ENCODE measurements around the gene NDFIP2. TPM values are rescaled to one million over a fixed set of nuclear protein-coding genes. Genes with fewer than 3 reads are reported as not detected.

Gene NDFIP2
- total and polyA plus RNA-seq, 5 experiments from 2014 or later = 0.57 to 3.1 (median 1.9) TPM

- Mint-ChIP-seq H3K27me3 (peaks cover 0 to 9% (median 7%) of the 10 kb centered on the region in 5 donors), H3K4me1 (peaks cover 9 to 33% (median 20%) of the 10 kb centered on the region in 4 donors), H3K27ac (no peak overlapping the region), H3K36me3 (peaks cover 0 to 10% (median 2%) of the 10 kb centered on the region in 3 donors), H3K4me3 (no peak overlapping the region), H3K9me3 (no peaks in the 10 kb centered on the region)
- no peak for ATAC-seq
- no peak for DNase-seq
- POLR2A ChIA-PET = no interaction called here
Observed at GRCh38 chr13:79490326-79490725, 9.4 kb downstream of the NDFIP2 start.

- DNase-seq (no peak), ATAC-seq (no peak)
- POLR2A ChIA-PET = no interaction called here
- Mint-ChIP-seq H3K27ac (no peak overlapping the region), H3K27me3 (peaks cover 0 to 4% (median 2%) of the 10 kb centered on the region in 5 donors), H3K4me1 (peaks cover 9 to 30% (median 20%) of the 10 kb centered on the region in 4 donors), H3K9me3 (no peaks in the 10 kb centered on the region), H3K4me3 (no peak overlapping the region), H3K36me3 (peaks cover 0 to 7% (median 2%) of the 10 kb centered on the region in 3 donors)
Observed at GRCh38 chr13:79490824-79491223, 9.9 kb downstream of the NDFIP2 start.

DNA sequence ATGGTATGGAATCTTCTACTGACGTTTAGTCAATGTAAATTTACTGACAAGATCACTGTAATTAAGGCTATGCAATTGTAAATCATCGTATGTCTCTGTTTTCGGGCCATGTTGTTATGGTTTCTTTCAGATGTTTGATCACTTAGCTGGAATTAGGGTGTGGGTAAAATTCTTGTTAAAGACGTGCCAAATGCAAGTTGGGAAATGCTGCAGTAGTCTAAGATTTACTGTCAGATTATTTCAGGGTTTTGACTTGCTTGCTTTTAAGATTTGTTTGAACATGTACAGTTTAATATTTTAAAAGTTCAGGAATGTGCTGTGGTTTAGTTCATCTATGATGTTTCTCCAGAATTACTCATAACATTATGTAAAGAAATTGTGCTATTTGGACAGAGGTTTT is 10.8 kb downstream of the NDFIP2 start:
- DNase-seq (no peak), ATAC-seq (no peak)
- Mint-ChIP-seq H3K4me3 (peak overlapping the region in 1 of 10 donors; percentile 2), H3K36me3 (peaks cover 0 to 7% (median 2%) of the 10 kb centered on the region in 3 donors), H3K4me1 (peaks cover 9 to 30% (median 20%) of the 10 kb centered on the region in 4 donors), H3K9me3 (no peaks in the 10 kb centered on the region), H3K27me3 (peaks cover 0 to 3% (median 0%) of the 10 kb centered on the region in 5 donors), H3K27ac (no peak overlapping the region)
- POLR2A ChIA-PET = interaction anchor here (0.6 kb wide), 1 partner anchor 147 kb away, joined by 3 read pairs; no protein-coding TSS in a partner anchor

DNA sequence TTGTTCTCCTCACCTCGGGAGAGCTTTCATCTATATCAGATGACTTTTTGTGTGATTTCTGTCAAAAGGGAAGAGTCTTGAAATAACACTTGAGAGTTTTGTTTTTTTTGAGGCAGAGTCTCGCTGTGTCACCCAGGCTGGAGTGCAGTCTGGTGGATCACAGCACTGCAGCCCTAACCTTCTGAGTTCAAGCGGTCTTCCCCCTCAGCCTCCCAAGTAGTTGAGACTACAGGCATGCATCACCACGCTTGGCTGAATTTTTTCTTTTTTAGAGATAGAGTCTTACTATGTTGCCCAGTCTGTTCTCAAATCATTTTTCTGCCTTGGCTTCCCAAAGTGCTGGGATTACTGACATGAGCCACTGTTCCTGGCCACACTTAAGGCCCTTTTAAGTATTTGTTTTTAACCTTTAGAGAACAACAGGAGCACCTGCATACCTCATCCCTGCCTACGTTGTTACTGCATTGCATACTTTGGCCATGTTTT is 11.4 kb downstream of the NDFIP2 start:
- DNase-seq = no peak
- Mint-ChIP-seq H3K36me3 (peaks cover 0 to 7% (median 0%) of the 10 kb centered on the region in 3 donors), H3K27ac (peak overlapping the region in 2 of 10 donors; percentile 16 to 27), H3K4me1 (peaks cover 9 to 30% (median 20%) of the 10 kb centered on the region in 4 donors), H3K9me3 (no peaks in the 10 kb centered on the region), H3K27me3 (peaks cover 0 to 3% (median 0%) of the 10 kb centered on the region in 5 donors), H3K4me3 (peak overlapping the region in 2 of 10 donors; percentile 6)
- ATAC-seq = no peak
- POLR2A ChIA-PET = interaction anchor here (0.6 kb wide), 1 partner anchor 148 kb away, joined by 3 read pairs; no protein-coding TSS in a partner anchor

GRCh38 chr13:79492918-79493594 is 12.1 kb downstream of the NDFIP2 start:
- DNase-seq = no peak
- peak overlapping the region in 3 of 10 donors; percentile 6 to 29 (median 6) for H3K4me3 Mint-ChIP-seq
- POLR2A ChIA-PET = no interaction called here
- peaks cover 13 to 34% (median 24%) of the 10 kb centered on the region in 4 donors for H3K4me1 Mint-ChIP-seq
- peaks cover 0 to 3% (median 0%) of the 10 kb centered on the region in 5 donors for H3K27me3 Mint-ChIP-seq
- H3K36me3 Mint-ChIP-seq = peaks cover 0 to 7% (median 0%) of the 10 kb centered on the region in 3 donors
- ATAC-seq = no peak
- peak overlapping the region in 1 of 10 donors; percentile 53 for H3K27ac Mint-ChIP-seq
- H3K9me3 Mint-ChIP-seq = no peaks in the 10 kb centered on the region

GRCh38 chr13:79496188-79496587 is 15.2 kb downstream of the NDFIP2 start:
- peaks cover 0 to 3% (median 0%) of the 10 kb centered on the region in 5 donors for H3K27me3 Mint-ChIP-seq
- H3K36me3 Mint-ChIP-seq = peaks cover 0 to 3% (median 0%) of the 10 kb centered on the region in 3 donors
- POLR2A ChIA-PET = no interaction called here
- H3K27ac Mint-ChIP-seq = no peak overlapping the region
- H3K4me1 Mint-ChIP-seq = peaks cover 18 to 33% (median 27%) of the 10 kb centered on the region in 4 donors
- DNase-seq (no peak), ATAC-seq (no peak)
- H3K9me3 Mint-ChIP-seq = peaks cover 0 to 3% (median 0%) of the 10 kb centered on the region in 9 donors
- no peak overlapping the region for H3K4me3 Mint-ChIP-seq

GRCh38 chr13:79497064-79497463 is 16.1 kb downstream of the NDFIP2 start:
- Mint-ChIP-seq H3K4me3 (no peak overlapping the region), H3K9me3 (peaks cover 0 to 3% (median 0%) of the 10 kb centered on the region in 9 donors), H3K27ac (no peak overlapping the region), H3K27me3 (peaks cover 0 to 3% (median 0%) of the 10 kb centered on the region in 5 donors), H3K36me3 (peaks cover 0 to 3% (median 0%) of the 10 kb centered on the region in 3 donors), H3K4me1 (peaks cover 21 to 42% (median 26%) of the 10 kb centered on the region in 4 donors)
- DNase-seq = no peak
- ATAC-seq = no peak
- POLR2A ChIA-PET = no interaction called here

- H3K4me1 Mint-ChIP-seq = peaks cover 16 to 45% (median 23%) of the 10 kb centered on the region in 4 donors
- no peak overlapping the region for H3K27ac Mint-ChIP-seq
- POLR2A ChIA-PET = no interaction called here
- H3K4me3 Mint-ChIP-seq = no peak overlapping the region
- H3K9me3 Mint-ChIP-seq = peaks cover 0 to 3% (median 0%) of the 10 kb centered on the region in 9 donors
- DNase-seq (no peak), ATAC-seq (no peak)
- peaks cover 0 to 3% (median 0%) of the 10 kb centered on the region in 5 donors for H3K27me3 Mint-ChIP-seq
- peaks cover 0 to 3% (median 0%) of the 10 kb centered on the region in 3 donors for H3K36me3 Mint-ChIP-seq
Observed at GRCh38 chr13:79497852-79498251, 16.9 kb downstream of the NDFIP2 start.

DNA sequence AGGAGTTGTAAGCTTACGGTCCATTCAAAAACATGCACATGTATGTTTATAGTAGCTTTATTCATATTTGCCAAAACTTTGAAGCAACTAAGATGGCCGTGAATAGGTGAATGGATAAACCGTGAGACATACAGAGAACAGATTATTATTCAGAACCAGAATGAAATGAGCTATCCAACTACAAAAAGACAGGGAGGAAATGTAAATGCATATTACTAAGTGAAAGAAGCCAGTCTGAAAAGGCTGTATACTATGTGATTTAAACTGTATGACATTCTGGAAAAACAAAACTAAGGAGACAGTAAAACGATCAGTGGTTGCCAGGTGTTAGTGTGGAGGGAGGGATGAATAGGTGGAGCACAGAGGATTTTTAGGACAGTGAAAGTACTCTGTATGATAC is 19.9 kb downstream of the NDFIP2 start:
- POLR2A ChIA-PET = no interaction called here
- DNase-seq (no peak), ATAC-seq (no peak)
- Mint-ChIP-seq H3K36me3 (peaks cover 0 to 3% (median 0%) of the 10 kb centered on the region in 3 donors), H3K9me3 (peaks cover 0 to 3% (median 0%) of the 10 kb centered on the region in 9 donors), H3K27ac (no peak overlapping the region), H3K4me3 (no peak overlapping the region), H3K27me3 (no peaks in the 10 kb centered on the region), H3K4me1 (peaks cover 15 to 38% (median 22%) of the 10 kb centered on the region in 4 donors)

DNA sequence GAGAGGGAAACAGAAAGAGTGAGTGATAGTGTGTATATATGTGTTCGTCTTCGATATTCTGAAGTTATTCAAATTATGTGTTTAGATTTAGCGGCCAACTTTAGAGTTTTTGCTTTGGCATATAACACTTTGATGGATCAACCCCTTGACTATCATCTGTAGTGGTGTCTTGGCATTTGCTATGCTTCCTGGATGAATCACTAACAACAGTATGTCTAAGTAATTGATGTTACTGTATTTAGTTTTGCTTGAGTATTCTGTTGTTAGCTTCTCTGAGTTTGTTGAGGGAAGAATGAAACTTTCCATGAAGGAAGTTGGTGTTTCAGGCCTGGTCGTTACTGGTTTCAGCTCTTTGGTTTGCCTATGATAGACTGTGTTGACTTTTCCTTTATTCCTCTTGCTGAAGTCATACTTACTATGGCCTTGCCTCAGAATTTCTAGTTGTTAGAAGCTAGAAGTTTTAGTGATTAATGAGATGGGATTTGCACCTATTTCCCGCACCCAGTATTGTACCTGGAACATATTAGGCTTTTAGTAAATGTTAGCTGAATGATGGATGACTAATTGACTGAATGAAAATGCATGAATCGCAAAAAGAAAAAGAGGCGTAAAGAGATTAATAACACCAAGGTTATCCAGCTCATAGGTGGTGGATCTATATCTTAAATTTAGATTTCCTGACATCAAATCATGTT is 20.7 kb downstream of the NDFIP2 start:
- Mint-ChIP-seq H3K9me3 (peaks cover 0 to 3% (median 0%) of the 10 kb centered on the region in 9 donors), H3K36me3 (peaks cover 0 to 3% (median 0%) of the 10 kb centered on the region in 3 donors), H3K27ac (no peak overlapping the region), H3K4me3 (no peak overlapping the region), H3K27me3 (no peaks in the 10 kb centered on the region), H3K4me1 (peaks cover 15 to 38% (median 22%) of the 10 kb centered on the region in 4 donors)
- POLR2A ChIA-PET = interaction anchor here (0.8 kb wide), 1 partner anchor 99 kb away, joined by 3 read pairs; no protein-coding TSS in a partner anchor
- DNase-seq = no peak
- ATAC-seq = no peak

DNA sequence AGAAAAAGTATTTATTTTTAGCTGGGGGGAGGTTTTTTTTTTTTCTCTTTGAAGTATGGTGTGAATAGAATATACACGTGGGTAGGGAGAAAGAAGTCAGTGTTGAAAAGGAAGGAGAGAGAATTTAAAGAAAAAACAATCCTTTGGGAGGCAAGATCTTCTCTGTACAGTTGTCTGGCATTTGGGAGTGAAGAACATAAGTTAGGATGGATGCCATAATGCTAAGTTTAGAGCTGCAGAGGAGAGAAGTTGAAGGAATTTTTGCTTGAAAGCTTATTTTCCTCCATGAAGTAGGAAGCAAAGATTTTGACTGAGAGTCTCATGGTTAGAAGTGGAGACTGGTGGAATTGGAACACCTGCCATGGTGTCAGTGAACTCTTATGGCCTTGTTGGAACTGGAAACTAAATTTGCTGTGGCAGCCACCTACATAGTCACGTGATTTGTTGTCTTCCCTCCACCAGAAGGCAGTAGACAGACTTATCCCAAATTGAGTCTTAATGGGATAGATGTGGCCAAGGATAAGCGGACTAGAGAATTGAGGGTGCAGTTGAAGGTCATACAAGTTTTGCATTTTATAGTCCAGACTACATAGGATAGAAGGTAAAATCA is 22.0 kb downstream of the NDFIP2 start:
- POLR2A ChIA-PET = no interaction called here
- Mint-ChIP-seq H3K4me1 (peaks cover 13 to 34% (median 18%) of the 10 kb centered on the region in 4 donors), H3K4me3 (no peak overlapping the region), H3K9me3 (peaks cover 0 to 3% (median 0%) of the 10 kb centered on the region in 9 donors), H3K27me3 (no peaks in the 10 kb centered on the region), H3K36me3 (peaks cover 0 to 3% (median 0%) of the 10 kb centered on the region in 3 donors), H3K27ac (peak overlapping the region in 2 of 10 donors; percentile 2 to 26)
- DNase-seq (no peak), ATAC-seq (no peak)

GRCh38 chr13:79503473-79504017 is 22.6 kb downstream of the NDFIP2 start:
- Mint-ChIP-seq H3K4me3 (no peak overlapping the region), H3K4me1 (peaks cover 13 to 33% (median 18%) of the 10 kb centered on the region in 4 donors), H3K27me3 (no peaks in the 10 kb centered on the region), H3K36me3 (peaks cover 0 to 3% (median 0%) of the 10 kb centered on the region in 3 donors), H3K27ac (no peak overlapping the region), H3K9me3 (peaks cover 0 to 3% (median 0%) of the 10 kb centered on the region in 9 donors)
- ATAC-seq (no peak), DNase-seq (no peak)
- POLR2A ChIA-PET = no interaction called here

Measured in naive thymus-derived CD8-positive, alpha-beta T cell (primary cell).